OCI-LY7 (cell line): ENCODE data around the gene LDB3. TPM values are rescaled to one million over a fixed set of nuclear protein-coding genes. Genes with fewer than 3 reads are reported as not detected.

Experiments used
- BruUV-seq: library from RNA; stranded (reverse); fragments of 400-500 nt; replicated peaks from 2 replicates; lab custom pipeline; 2021; lab: Mats Ljungman, UMichigan
- CTCF ChIA-PET: fragments of 300-600 bp; sonication (Branson Sonifier 250); formaldehyde crosslinking; loops from one replicate; lab custom pipeline; 2022; ENCODE audit warnings: antibody characterized with exemption; ENCODE audit not compliant: unreplicated experiment; lab: Charles Lee
- POLR2A ChIA-PET: fragments of 300-600 bp; sonication (Branson Sonifier 250); formaldehyde crosslinking; loops from one replicate; lab custom pipeline; 2022; ENCODE audit warnings: antibody characterized with exemption; lab: Charles Lee
- DNase-seq: peaks from one replicate; pipeline ENCODE4 v3.0.0-alpha.2; 2015; ENCODE audit warnings: low spot score
- H2AFZ ChIP-seq: fragments of 200-600 bp; sonication (generic), shearing (Covaris generic); 2 replicates; pipeline ENCODE4 v1.6.1; 2014; ENCODE audit warnings: mild to moderate bottlenecking, antibody characterized with exemption, low read length, moderate library complexity
- H3K27ac ChIP-seq: fragments of 200-600 bp; sonication (generic); 2 replicates; pipeline ENCODE4 v1.5.1; 2014; ENCODE audit warnings: mixed run types, low read depth, mild to moderate bottlenecking, moderate library complexity, low read length, inconsistent platforms; ENCODE audit not compliant: poor library complexity, severe bottlenecking
- H3K36me3 ChIP-seq: fragments of 200-600 bp; sonication (generic); 2 replicates; pipeline ENCODE4 v1.6.1; 2014; ENCODE audit warnings: mild to moderate bottlenecking, antibody characterized with exemption, low read length, moderate library complexity, mixed read lengths; ENCODE audit not compliant: insufficient read depth
- H3K4me1 ChIP-seq: fragments of 200-600 bp; sonication (generic); 2 replicates; pipeline ENCODE4 v1.5.1; 2014; ENCODE audit warnings: mild to moderate bottlenecking, low read length; ENCODE audit not compliant: insufficient read depth, poor library complexity, severe bottlenecking
- H3K4me2 ChIP-seq: fragments of 200-600 bp; sonication (generic); 2 replicates; pipeline ENCODE4 v1.6.1; 2014; ENCODE audit warnings: mild to moderate bottlenecking, low read length
- H3K4me3 ChIP-seq: fragments of 200-600 bp; sonication (generic); 2 replicates; pipeline ENCODE4 v1.5.1; 2014; ENCODE audit warnings: mild to moderate bottlenecking, low read depth, low read length; ENCODE audit not compliant: poor library complexity, severe bottlenecking
- H3K79me2 ChIP-seq: fragments of 200-600 bp; sonication (generic); 2 replicates; pipeline ENCODE4 v1.6.1; 2016; ENCODE audit warnings: low read depth, mild to moderate bottlenecking, low read length, moderate library complexity, mixed read lengths; ENCODE audit not compliant: insufficient read depth
- H3K9me2 ChIP-seq: fragments of 200-600 bp; sonication (generic); 2 replicates; pipeline ENCODE4 v1.6.1; 2016; ENCODE audit warnings: mild to moderate bottlenecking, low read length, mixed read lengths; ENCODE audit not compliant: insufficient read depth
- H3K9me3 ChIP-seq: fragments of 200-600 bp; sonication (generic); 2 replicates; pipeline ENCODE4 v1.6.1; 2014; ENCODE audit warnings: mild to moderate bottlenecking, mixed run types, low read length, mixed read lengths
- H4K20me1 ChIP-seq: fragments of 200-600 bp; sonication (generic); 2 replicates; pipeline ENCODE4 v1.6.1; 2014; ENCODE audit warnings: mild to moderate bottlenecking, antibody characterized with exemption, low read length, moderate library complexity, mixed read lengths; ENCODE audit not compliant: insufficient read depth
- EZH2phosphoT487 ChIP-seq: fragments of 200-600 bp; sonication (generic); IDR thresholded peaks from 2 replicates; pipeline ENCODE4 v1.6.1; 2018; ENCODE audit warnings: low read depth, borderline replicate concordance, mild to moderate bottlenecking, mixed run types, antibody characterized with exemption, low read length, moderate library complexity, mixed read lengths
- intact Hi-C: fragments of 100-400 bp; cut with micrococcal nuclease; formaldehyde crosslinking; loops from one replicate; pipeline ENCODE4 v1.10.0; 2022; ENCODE audit not compliant: unreplicated experiment
- total RNA-seq, 2 experiments: library from RNA; depleted of rRNA in 1 of 2; stranded (reverse); fragments of >200 nt in 1 of 2; shearing (Covaris generic) in 1 of 2; gene quantifications; 2 replicates each; pipeline ENCODE4 v1.2.3, GENCODE V29; 2014 to 2022
- TF ChIP-seq, protein P1 (sequence below): fragments of 200-600 bp; sonication (generic); conservative IDR thresholded peaks from 2 replicates; pipeline ENCODE4 v1.5.1; 2014; ENCODE audit warnings: mild to moderate bottlenecking, antibody characterized with exemption, low read length, moderate library complexity, mixed read lengths

LDB3 gene
- total RNA-seq, 2 experiments from 2014 or later = 0.08 TPM; not detected in 1

DNA sequence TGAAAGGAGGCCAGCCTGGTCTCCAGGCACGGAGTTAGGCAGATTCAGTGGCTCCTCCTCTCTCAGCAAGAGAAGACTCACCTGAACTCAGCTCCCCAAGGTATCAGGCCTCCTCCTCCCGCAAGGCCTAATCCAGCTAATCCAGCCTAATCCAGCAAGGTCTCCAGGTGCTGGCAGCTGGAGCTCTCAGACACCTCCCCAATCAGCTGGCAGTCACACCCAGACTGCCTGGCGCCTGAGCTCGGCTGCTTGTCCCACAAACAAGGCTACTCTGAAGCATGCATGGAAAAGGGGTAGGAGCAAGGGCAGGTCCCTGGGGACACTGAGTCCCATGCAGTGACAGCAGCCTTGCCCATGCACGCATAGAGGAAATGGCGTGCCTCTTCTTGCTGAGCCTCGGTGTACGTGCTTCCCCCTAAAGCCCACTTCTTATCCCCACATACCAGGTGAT lies 17.3 kb upstream of the LDB3 start:
- Histone ChIP-seq H3K36me3 (no peaks in the 10 kb centered on the region), H3K4me2 (no peak overlapping the region), H3K4me3 (no peak overlapping the region), H3K9me2 (no peaks in the 10 kb centered on the region), H3K4me1 (no peaks in the 10 kb centered on the region), H2AFZ (no peak overlapping the region), H3K79me2 (no peaks in the 10 kb centered on the region), H3K27ac (no peak overlapping the region), H4K20me1 (no peaks in the 10 kb centered on the region), H3K9me3 (no peaks in the 10 kb centered on the region)
- no peak for DNase-seq
- ChIA-PET CTCF (no interaction called here), POLR2A (interaction anchor here (0.5 kb wide), 1 partner anchor 26 kb away, joined by 3 read pairs; no protein-coding TSS in a partner anchor)
- TF ChIP-seq, protein P1, sequence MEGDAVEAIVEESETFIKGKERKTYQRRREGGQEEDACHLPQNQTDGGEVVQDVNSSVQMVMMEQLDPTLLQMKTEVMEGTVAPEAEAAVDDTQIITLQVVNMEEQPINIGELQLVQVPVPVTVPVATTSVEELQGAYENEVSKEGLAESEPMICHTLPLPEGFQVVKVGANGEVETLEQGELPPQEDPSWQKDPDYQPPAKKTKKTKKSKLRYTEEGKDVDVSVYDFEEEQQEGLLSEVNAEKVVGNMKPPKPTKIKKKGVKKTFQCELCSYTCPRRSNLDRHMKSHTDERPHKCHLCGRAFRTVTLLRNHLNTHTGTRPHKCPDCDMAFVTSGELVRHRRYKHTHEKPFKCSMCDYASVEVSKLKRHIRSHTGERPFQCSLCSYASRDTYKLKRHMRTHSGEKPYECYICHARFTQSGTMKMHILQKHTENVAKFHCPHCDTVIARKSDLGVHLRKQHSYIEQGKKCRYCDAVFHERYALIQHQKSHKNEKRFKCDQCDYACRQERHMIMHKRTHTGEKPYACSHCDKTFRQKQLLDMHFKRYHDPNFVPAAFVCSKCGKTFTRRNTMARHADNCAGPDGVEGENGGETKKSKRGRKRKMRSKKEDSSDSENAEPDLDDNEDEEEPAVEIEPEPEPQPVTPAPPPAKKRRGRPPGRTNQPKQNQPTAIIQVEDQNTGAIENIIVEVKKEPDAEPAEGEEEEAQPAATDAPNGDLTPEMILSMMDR = no peak
- no peak for TF ChIP-seq EZH2phosphoT487
- BruUV-seq = no TSS peak
- intact Hi-C loops = no loop called here

DNA sequence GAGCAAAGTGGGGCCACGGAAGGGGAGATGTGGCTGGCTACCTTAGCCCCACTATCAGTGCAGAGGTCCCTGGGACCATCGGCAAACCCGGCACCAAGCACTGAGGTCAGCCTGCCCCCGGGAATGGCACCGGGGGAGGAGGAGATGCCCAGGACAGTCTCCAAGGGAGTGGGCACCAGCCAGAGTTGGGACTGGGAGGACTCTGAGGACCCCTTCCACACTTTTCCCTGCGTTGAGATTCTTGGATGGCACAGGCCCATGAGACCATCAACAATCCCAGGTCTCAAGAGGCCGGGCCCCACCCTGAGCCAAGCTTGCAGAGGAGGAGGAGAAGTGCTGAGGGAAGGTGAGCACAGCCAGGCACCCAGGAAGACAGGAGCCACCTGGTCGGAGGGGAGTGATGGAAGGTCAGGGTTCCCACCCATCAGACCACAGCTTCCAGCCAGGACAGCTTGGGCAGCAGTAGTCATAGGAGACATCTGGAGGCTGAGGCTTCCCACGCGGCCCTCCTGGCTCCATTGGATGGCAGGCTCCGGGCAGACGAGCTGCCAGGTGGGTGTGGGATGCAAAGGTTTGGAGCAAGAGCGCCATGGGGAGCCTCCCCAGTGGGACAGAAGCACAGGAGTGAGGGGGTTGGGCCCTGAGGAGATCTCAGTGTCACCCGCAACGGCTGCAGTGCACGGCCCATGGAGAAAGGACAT lies 16.5 kb upstream of the LDB3 start:
- BruUV-seq = no TSS peak
- CTCF ChIA-PET = no interaction called here
- POLR2A ChIA-PET = interaction anchor here (0.5 kb wide), 1 partner anchor 128 kb away, joined by 4 read pairs; no protein-coding TSS in a partner anchor
- Histone ChIP-seq H3K4me2 (no peak overlapping the region), H3K27ac (no peak overlapping the region), H4K20me1 (no peaks in the 10 kb centered on the region), H3K4me1 (no peaks in the 10 kb centered on the region), H2AFZ (no peak overlapping the region), H3K79me2 (no peaks in the 10 kb centered on the region), H3K36me3 (no peaks in the 10 kb centered on the region), H3K4me3 (no peak overlapping the region), H3K9me2 (no peaks in the 10 kb centered on the region), H3K9me3 (no peaks in the 10 kb centered on the region)
- TF ChIP-seq, protein P1 = no peak
- TF ChIP-seq EZH2phosphoT487 = no peak
- intact Hi-C loops = no loop called here
- DNase-seq = no peak
